Fibroblast of lung (primary cell): ENCODE data around the gene HDAC4. TPM values are rescaled to one million over a fixed set of nuclear protein-coding genes. Genes with fewer than 3 reads are reported as not detected.

ENCODE experiments used
- DNase-seq, 2 donors: peaks; one replicate each; pipeline versions ENCODE4 v3.0.0 to v3.0.0-alpha.2; 2010; ENCODE audit warnings: low read depth in 2 of 2
- H2AFZ ChIP-seq: 2 replicates; pipeline ENCODE4 v1.5.1; 2012; ENCODE audit warnings: low read length, control low read depth, inconsistent platforms
- H3K27ac ChIP-seq: 2 replicates; pipeline ENCODE4 v1.5.1; 2011; ENCODE audit warnings: low read length, control low read depth; ENCODE audit not compliant: insufficient read depth
- H3K27me3 ChIP-seq: 2 replicates; pipeline ENCODE4 v1.5.1; 2011; ENCODE audit warnings: mild to moderate bottlenecking, low read length; ENCODE audit not compliant: control insufficient read depth, insufficient read depth
- H3K36me3 ChIP-seq: 2 replicates; pipeline ENCODE4 v1.5.1; 2011; ENCODE audit warnings: low read length; ENCODE audit not compliant: control insufficient read depth, insufficient read depth
- H3K4me1 ChIP-seq: 2 replicates; pipeline ENCODE4 v1.5.1; 2011; ENCODE audit warnings: low read length; ENCODE audit not compliant: control insufficient read depth, insufficient read depth; ENCODE audit errors: extremely low read depth
- H3K4me2 ChIP-seq: 2 replicates; pipeline ENCODE4 v1.5.1; 2011; ENCODE audit warnings: low read length, control low read depth; ENCODE audit not compliant: insufficient read depth; ENCODE audit errors: extremely low read depth
- H3K4me3 ChIP-seq, 4 experiments: fragments of 200-600 bp in 1 of 4; sonication (generic) in 1 of 4; replicated peaks in 1 of 4; 2 replicates each; pipeline ENCODE4 v1.5.1; 2011 to 2016; ENCODE audit warnings: low read length in 4 of 4, low read depth in 3 of 4, mild to moderate bottlenecking in 3 of 4, control low read depth in 2 of 4, inconsistent platforms in 1 of 4, mixed read lengths in 1 of 4; ENCODE audit not compliant: insufficient read depth in 1 of 4; ENCODE audit errors: control extremely low read depth in 1 of 4
- H3K79me2 ChIP-seq: 2 replicates; pipeline ENCODE4 v1.5.1; 2012; ENCODE audit warnings: mild to moderate bottlenecking, low read length, inconsistent platforms; ENCODE audit not compliant: control insufficient read depth, insufficient read depth
- H3K9ac ChIP-seq: 2 replicates; pipeline ENCODE4 v1.5.1; 2011; ENCODE audit warnings: mild to moderate bottlenecking, low read length, control low read depth; ENCODE audit not compliant: insufficient read depth
- H3K9me3 ChIP-seq: 2 replicates; pipeline ENCODE4 v1.5.1; 2012; ENCODE audit warnings: low read depth, low read length; ENCODE audit not compliant: control insufficient read depth, insufficient read depth
- H4K20me1 ChIP-seq: 2 replicates; pipeline ENCODE4 v1.5.1; 2011; ENCODE audit warnings: low read length; ENCODE audit not compliant: control insufficient read depth, insufficient read depth; ENCODE audit errors: extremely low read depth
- CTCF ChIP-seq, 2 donors: IDR thresholded peaks in 1 of 2; conservative IDR thresholded peaks in 1 of 2; 1 replicate in 1 of 2; 2 replicates in 1 of 2; pipeline ENCODE4 v1.5.1; 2011 to 2012; ENCODE audit warnings: low read length in 2 of 2, control low read depth in 1 of 2, inconsistent platforms in 1 of 2, low read depth in 1 of 2, mild to moderate bottlenecking in 1 of 2
- EZH2 ChIP-seq: IDR thresholded peaks from 2 replicates; pipeline ENCODE4 v1.5.1; 2012; ENCODE audit warnings: low read length, control low read depth, mild to moderate bottlenecking; ENCODE audit errors: missing control alignments
- polyA plus RNA-seq, 2 donors: library from polyadenylated mRNA; depleted of rRNA in 1 of 2; stranded (reverse) in 1 of 2; unstranded in 1 of 2; fragments of >200 nt; gene quantifications; 2 replicates each; pipeline ENCODE4 v1.2.1, GENCODE V29; 2011 to 2012; ENCODE audit warnings: missing spikeins in 1 of 2
- total RNA-seq: library from RNA; depleted of rRNA; stranded (reverse); fragments of >200 nt; gene quantifications from 2 replicates; pipeline ENCODE4 v1.2.1, GENCODE V29; 2014

Gene HDAC4
- total and polyA plus RNA-seq, 2 donors (not counting 1 experiment from before 2014, with no cell fraction given) = 7.4 to 19.8 TPM

DNA sequence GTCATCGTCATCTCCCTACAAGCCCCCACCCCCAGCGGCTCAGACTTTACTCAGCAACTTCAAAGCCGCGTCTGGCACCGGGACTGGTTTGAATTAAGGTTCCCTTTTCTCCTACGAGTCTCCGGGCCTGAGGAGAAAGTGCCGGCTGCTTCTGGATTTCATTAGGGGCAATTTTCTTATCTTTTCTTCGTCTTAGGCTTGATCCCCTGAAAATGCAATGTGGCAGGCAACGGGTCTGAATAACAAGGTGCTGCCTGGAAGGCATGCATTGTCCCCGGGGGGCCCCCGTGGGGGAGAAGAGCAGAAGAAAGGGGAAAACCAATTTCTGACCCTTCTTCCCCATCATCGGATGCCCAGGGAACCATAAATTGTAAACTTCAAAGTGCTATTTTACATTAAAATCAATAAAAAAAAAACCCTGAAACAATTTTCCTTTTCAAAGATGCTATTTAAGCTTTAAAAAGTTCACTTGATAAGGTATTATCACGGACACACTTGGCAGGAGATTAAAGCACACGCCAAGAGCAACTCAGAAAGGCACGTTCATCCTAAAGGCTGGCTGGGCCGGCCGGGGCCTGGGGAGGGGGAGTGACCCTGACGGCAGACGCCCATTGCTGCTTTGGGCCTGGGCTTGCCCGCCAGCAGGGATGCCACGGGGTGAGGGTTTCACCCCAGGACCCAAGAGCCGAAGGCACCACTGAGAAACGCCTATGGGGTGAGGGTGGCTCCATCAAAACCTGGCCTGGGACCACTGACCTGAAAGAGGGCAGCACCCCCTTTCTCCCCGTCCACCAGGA is 322.5 kb downstream of the HDAC4 start:
- Histone ChIP-seq H3K27ac (no peak overlapping the region), H3K27me3 (no peaks in the 10 kb centered on the region), H3K4me2 (no peak overlapping the region), H3K36me3 (no peaks in the 10 kb centered on the region), H3K4me1 (peaks cover 2% of the 10 kb centered on the region), H2AFZ (no peak overlapping the region), H3K79me2 (no peaks in the 10 kb centered on the region), H3K4me3 (no peak overlapping the region), H3K9ac (no peak overlapping the region), H3K9me3 (no peaks in the 10 kb centered on the region), H4K20me1 (no peaks in the 10 kb centered on the region)
- DNase-seq = no peak
- TF ChIP-seq CTCF (conservative IDR thresholded peaks at IDR 0.05 in 1 of 2, IDR thresholded peaks at IDR 0.05 in 1 of 2; ENCODE audit: low read depth in 1 of 2, low read length in 2 of 2) = no peak
- no peak for TF ChIP-seq EZH2

- H3K9me3 ChIP-seq = no peaks in the 10 kb centered on the region
- no peak for TF ChIP-seq CTCF (conservative IDR thresholded peaks at IDR 0.05 in 1 of 2, IDR thresholded peaks at IDR 0.05 in 1 of 2; ENCODE audit: low read depth in 1 of 2, low read length in 2 of 2)
- no peak for TF ChIP-seq EZH2
- H3K9ac ChIP-seq = no peak overlapping the region
- H3K36me3 ChIP-seq = no peaks in the 10 kb centered on the region
- H3K4me3 ChIP-seq = no peak overlapping the region
- no peaks in the 10 kb centered on the region for H3K79me2 ChIP-seq
- H2AFZ ChIP-seq = no peak overlapping the region
- no peak overlapping the region for H3K4me2 ChIP-seq
- peaks cover 2% of the 10 kb centered on the region for H3K4me1 ChIP-seq
- H3K27ac ChIP-seq = no peak overlapping the region
- DNase-seq = no peak
- H4K20me1 ChIP-seq = no peaks in the 10 kb centered on the region
- H3K27me3 ChIP-seq = no peaks in the 10 kb centered on the region
These were observed 323.6 kb downstream of the HDAC4 start for GRCh38 chr2:239077260-239077659.

DNA sequence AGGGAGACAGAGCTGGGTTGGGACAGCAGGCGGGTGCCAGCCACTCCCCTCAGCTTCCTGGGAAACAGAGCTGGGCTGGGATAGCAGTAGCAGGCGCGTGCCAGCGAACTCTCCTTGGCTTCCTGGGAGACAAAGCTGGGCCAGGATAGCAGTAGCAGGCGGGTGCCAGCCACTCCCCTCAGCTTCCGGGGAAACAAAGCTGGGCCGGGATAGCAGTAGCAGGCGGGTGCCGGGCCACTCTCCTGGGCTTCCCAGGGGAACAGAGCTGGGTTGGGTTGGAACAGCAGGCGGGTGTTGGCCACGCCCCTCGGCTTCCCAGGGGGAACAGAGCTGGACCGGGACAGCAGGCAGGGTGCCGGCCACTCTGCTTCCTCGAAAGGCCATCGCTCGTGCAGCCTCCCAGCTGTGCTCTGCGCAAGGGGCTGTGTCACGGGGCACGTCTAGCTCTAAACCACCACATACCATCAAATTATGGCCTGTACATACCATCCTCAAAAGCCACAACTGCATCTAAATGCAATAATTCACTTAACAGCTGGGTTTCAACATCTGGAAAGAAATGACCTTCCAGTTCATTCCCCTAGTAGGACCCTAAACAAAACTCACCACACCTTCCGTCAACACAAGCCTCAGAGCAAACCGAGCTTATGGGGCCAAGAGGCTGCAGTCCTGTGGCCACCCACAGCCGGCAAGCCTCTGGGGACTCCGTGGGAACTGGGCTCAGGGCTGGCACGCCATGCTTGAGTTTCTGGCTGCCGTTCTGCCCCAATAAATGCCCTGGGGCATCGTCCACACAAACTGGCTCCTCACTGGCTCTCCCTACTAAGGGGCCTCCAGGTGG is 324.7 kb downstream of the HDAC4 start:
- Histone ChIP-seq H3K4me1 (peaks cover 2% of the 10 kb centered on the region), H3K27me3 (no peaks in the 10 kb centered on the region), H3K4me3 (no peak overlapping the region), H3K36me3 (no peaks in the 10 kb centered on the region), H2AFZ (no peak overlapping the region), H3K9me3 (no peaks in the 10 kb centered on the region), H3K4me2 (no peak overlapping the region), H3K9ac (no peak overlapping the region), H3K79me2 (no peaks in the 10 kb centered on the region), H4K20me1 (no peaks in the 10 kb centered on the region), H3K27ac (no peak overlapping the region)
- no peak for DNase-seq
- TF ChIP-seq CTCF (conservative IDR thresholded peaks at IDR 0.05 in 1 of 2, IDR thresholded peaks at IDR 0.05 in 1 of 2; ENCODE audit: low read depth in 1 of 2, low read length in 2 of 2) = no peak
- no peak for TF ChIP-seq EZH2
